CD14-positive monocyte (primary cell): ENCODE data around the gene OR10K2. TPM values are rescaled to one million over a fixed set of nuclear protein-coding genes. Genes with fewer than 3 reads are reported as not detected.

ENCODE experiments used
- DNase-seq, 3 donors: peaks; one replicate each; pipeline ENCODE4 v3.0.0-alpha.2; 2011 to 2022
- H2AFZ ChIP-seq: 2 replicates; pipeline ENCODE4 v1.6.0; 2012; ENCODE audit warnings: mild to moderate bottlenecking, low read depth, low read length, inconsistent platforms; ENCODE audit not compliant: insufficient read depth, poor library complexity, severe bottlenecking
- H3K27ac ChIP-seq, 2 donors: 1 replicate in 1 of 2; 2 replicates in 1 of 2; pipeline ENCODE4 v1.5.1; 2012 to 2013; ENCODE audit warnings: low read length in 2 of 2, control low read depth in 1 of 2, inconsistent platforms in 1 of 2, low read depth in 1 of 2, mild to moderate bottlenecking in 1 of 2
- H3K27me3 ChIP-seq, 2 donors: one replicate each; pipeline versions ENCODE4 v1.6.0 to v1.6.1; 2011 to 2013; ENCODE audit warnings: low read length in 2 of 2; ENCODE audit not compliant: control insufficient read depth in 2 of 2, insufficient read depth in 2 of 2
- H3K36me3 ChIP-seq, 2 donors: replicated peaks in 1 of 2; 1 replicate in 1 of 2; 2 replicates in 1 of 2; pipeline versions ENCODE4 v1.5.1 to v1.6.1; 2012 to 2013; ENCODE audit warnings: low read length in 2 of 2, control low read depth in 1 of 2, inconsistent platforms in 1 of 2, mild to moderate bottlenecking in 1 of 2; ENCODE audit not compliant: insufficient read depth in 2 of 2, control insufficient read depth in 1 of 2
- H3K4me1 ChIP-seq, 2 donors: 1 replicate in 1 of 2; 2 replicates in 1 of 2; pipeline versions ENCODE4 v1.5.1 to v1.6.1; 2012 to 2013; ENCODE audit warnings: low read length in 2 of 2, control low read depth in 1 of 2, inconsistent platforms in 1 of 2, mild to moderate bottlenecking in 1 of 2, moderate library complexity in 1 of 2; ENCODE audit not compliant: insufficient read depth in 2 of 2, control insufficient read depth in 1 of 2
- H3K4me2 ChIP-seq: replicated peaks from 2 replicates; pipeline ENCODE3; 2012; ENCODE audit warnings: low read length, moderate library complexity, mild to moderate bottlenecking; ENCODE audit not compliant: poor library complexity, severe bottlenecking; ENCODE audit errors: extremely low read depth
- H3K4me3 ChIP-seq, 3 experiments: fragments of 200-600 bp in 1 of 3; sonication (generic) in 1 of 3; replicated peaks in 1 of 3; 1 replicate in 2 of 3; 2 replicates in 1 of 3; pipeline ENCODE4 v1.5.1; 2011 to 2013; ENCODE audit warnings: low read length in 3 of 3, mild to moderate bottlenecking in 3 of 3, control low read depth in 2 of 3, low read depth in 2 of 3, inconsistent platforms in 1 of 3, moderate library complexity in 1 of 3
- H3K79me2 ChIP-seq: 2 replicates; pipeline ENCODE4 v1.6.0; 2012; ENCODE audit warnings: mild to moderate bottlenecking, control low read depth, inconsistent platforms, low read length, moderate library complexity; ENCODE audit not compliant: insufficient read depth
- H3K9ac ChIP-seq: 2 replicates; pipeline ENCODE4 v1.6.0; 2017; ENCODE audit warnings: low read length, mild to moderate bottlenecking; ENCODE audit not compliant: insufficient read depth, poor library complexity, severe bottlenecking
- H3K9me3 ChIP-seq, 2 donors: replicated peaks in 1 of 2; 1 replicate in 1 of 2; 2 replicates in 1 of 2; pipeline versions ENCODE4 v1.5.1 to v1.6.1; 2012 to 2013; ENCODE audit warnings: low read length in 2 of 2, control low read depth in 1 of 2; ENCODE audit not compliant: control insufficient read depth in 1 of 2, insufficient read depth in 1 of 2
- H4K20me1 ChIP-seq: 2 replicates; pipeline ENCODE4 v1.6.0; 2012; ENCODE audit warnings: mild to moderate bottlenecking, low read length, control low read depth, moderate library complexity; ENCODE audit not compliant: insufficient read depth
- H3K27ac Mint-ChIP-seq, 7 donors: one replicate each; pipeline ENCODE4 v1.8.0; 2020; ENCODE audit warnings: mild to moderate bottlenecking in 7 of 7, mixed read lengths in 7 of 7, moderate library complexity in 6 of 7, inconsistent platforms in 2 of 7
- H3K27me3 Mint-ChIP-seq, 3 donors: one replicate each; pipeline ENCODE4 v1.8.0; 2021 to 2022; ENCODE audit warnings: low read depth in 3 of 3, mild to moderate bottlenecking in 3 of 3, mixed read lengths in 3 of 3, moderate library complexity in 3 of 3, inconsistent platforms in 1 of 3
- H3K36me3 Mint-ChIP-seq, 2 donors: one replicate each; pipeline ENCODE4 v1.8.0; 2020; ENCODE audit warnings: mixed read lengths in 2 of 2, inconsistent platforms in 1 of 2, mild to moderate bottlenecking in 1 of 2
- H3K4me1 Mint-ChIP-seq: one replicate; pipeline ENCODE4 v1.8.0; 2020; ENCODE audit warnings: mild to moderate bottlenecking, mixed read lengths
- H3K4me3 Mint-ChIP-seq, 2 donors: one replicate each; pipeline ENCODE4 v1.8.0; 2020; ENCODE audit warnings: mild to moderate bottlenecking in 2 of 2, mixed read lengths in 2 of 2, moderate library complexity in 1 of 2
- H3K9me3 Mint-ChIP-seq, 7 donors: one replicate each; pipeline ENCODE4 v1.8.0; 2020 to 2022; ENCODE audit warnings: mixed read lengths in 7 of 7, mild to moderate bottlenecking in 6 of 7, moderate library complexity in 6 of 7, inconsistent platforms in 2 of 7
- CTCF ChIP-seq: fragments of 200-600 bp; IDR thresholded peaks from one replicate; pipeline ENCODE4 v1.8.0; 2022; ENCODE audit warnings: antibody characterized with exemption, mild to moderate bottlenecking
- WGBS: methylation state at CpG from one replicate; pipeline ENCODE4 v1.1.5; 2013; ENCODE audit warnings: missing lambda C conversion rate; ENCODE audit not compliant: insufficient coverage; 5-methylcytosine and 5-hydroxymethylcytosine counted together
- intact Hi-C, 2 donors: fragments of 100-400 bp; cut with micrococcal nuclease; formaldehyde crosslinking; loops; one replicate each; pipeline versions ENCODE4 v1.15.0 to v1.15.1; 2023
- polyA minus RNA-seq: library from RNA; depleted of rRNA, polyadenylated mRNA; stranded (reverse); fragments of >200 nt; gene quantifications from 2 replicates; pipeline ENCODE4 v1.2.3, GENCODE V29; 2012
- polyA plus RNA-seq, 3 donors: library from polyadenylated mRNA; depleted of rRNA in 1 of 3; unstranded in 2 of 3; stranded (reverse) in 1 of 3; fragments of 300-500 nt in 2 of 3; fragments of >200 nt in 1 of 3; fragmentation: Illumina TruSeq in 2 of 3; gene quantifications; 1 replicate in 2 of 3; 2 replicates in 1 of 3; pipeline ENCODE4 v1.2.3, GENCODE V29; 2012 to 2021
- total RNA-seq, 12 experiments: library from RNA in 1 of 12; stranded (reverse) in 1 of 12; fragments of 120-200 nt in 1 of 12; gene quantifications; one replicate each; pipeline ENCODE4 v1.2.4 and lab custom pipeline; 2013 to 2026; ENCODE audit warnings: mixed read lengths in 6 of 12, inconsistent platforms in 1 of 12

Gene OR10K2
- total RNA-seq (2013), result not detected
- not detected for polyA plus RNA-seq
- not detected in 2 replicates for polyA minus RNA-seq
- total RNA-seq (lab: John Stamatoyannopoulos, UW), result 0 to 1.5 (median 0) reads per million in 11 experiments

GRCh38 chr1:158426137-158426536 lies at the start of gene OR10K2:
OR10K2 (minus strand) TSS chr1:158426237; CDS start chr1:158420866, 5,371 bp downstream.
- no peak within 1 kb of the TSS for H3K27ac Mint-ChIP-seq
- intact Hi-C loops, result no loop called here

GRCh38 chr1:158471920-158472319 lies 45.9 kb upstream of the OR10K2 start, which contains the start of gene OR10R2:
OR10R2 (plus strand) TSS chr1:158472220; CDS start chr1:158472326, 106 bp downstream.
- no peaks in the 10 kb centered on the region for H3K36me3 Mint-ChIP-seq
- peaks cover 2 to 6% of the 10 kb centered on the region in 2 donors for H3K27me3 ChIP-seq
- intact Hi-C loops, result no loop called here
- H4K20me1 ChIP-seq, result no peaks in the 10 kb centered on the region
- no peaks in the 10 kb centered on the region for H3K79me2 ChIP-seq
- TF ChIP-seq CTCF, result no peak
- H3K9me3 ChIP-seq, result no peaks in the 10 kb centered on the region
- H3K27ac Mint-ChIP-seq, result peak within 1 kb of the TSS in 1 of 7 donors; percentile 38
- H3K4me2 ChIP-seq, result no peak within 1 kb of the TSS
- H3K9ac ChIP-seq, result no peak within 1 kb of the TSS
- no peak within 1 kb of the TSS for H3K4me3 ChIP-seq
- H2AFZ ChIP-seq, result no peak within 1 kb of the TSS
- H3K4me1 ChIP-seq, result no peaks in the 10 kb centered on the region
- H3K36me3 ChIP-seq, result no peaks in the 10 kb centered on the region
- H3K4me1 Mint-ChIP-seq, result peaks cover 5% of the 10 kb centered on the region
- H3K4me3 Mint-ChIP-seq, result no peak within 1 kb of the TSS
- no peak for DNase-seq
- peaks cover 5 to 11% (median 9%) of the 10 kb centered on the region in 3 donors for H3K27me3 Mint-ChIP-seq
- no peak within 1 kb of the TSS for H3K27ac ChIP-seq
- H3K9me3 Mint-ChIP-seq, result peaks cover 0 to 4% (median 0%) of the 10 kb centered on the region in 7 donors

More at GRCh38 chr1:158426137-158426536, at the start of gene OR10K2:
- no peak for TF ChIP-seq CTCF
- no peak for DNase-seq
- no peaks in the 10 kb centered on the region for H3K79me2 ChIP-seq
- peaks cover 0 to 8% (median 2%) of the 10 kb centered on the region in 7 donors for H3K9me3 Mint-ChIP-seq
- whole genome bisulfite sequencing, result no CpG with 5 or more reads among the region's 1 CpG
- no peaks in the 10 kb centered on the region for H3K9me3 ChIP-seq
- no peak within 1 kb of the TSS for H3K4me3 Mint-ChIP-seq
- H2AFZ ChIP-seq, result no peak within 1 kb of the TSS
- H3K4me3 ChIP-seq, result no peak within 1 kb of the TSS
- no peak within 1 kb of the TSS for H3K4me2 ChIP-seq
- peaks cover 17 to 18% of the 10 kb centered on the region in 2 donors for H3K4me1 ChIP-seq
- peaks cover 0 to 6% (median 1%) of the 10 kb centered on the region in 3 donors for H3K27me3 Mint-ChIP-seq
- no peaks in the 10 kb centered on the region for H4K20me1 ChIP-seq
- H3K9ac ChIP-seq, result no peak within 1 kb of the TSS
- H3K27me3 ChIP-seq, result no peaks in the 10 kb centered on the region
- no peak within 1 kb of the TSS for H3K27ac ChIP-seq
- no peaks in the 10 kb centered on the region for H3K36me3 Mint-ChIP-seq
- peaks cover 35% of the 10 kb centered on the region for H3K4me1 Mint-ChIP-seq
- H3K36me3 ChIP-seq, result no peaks in the 10 kb centered on the region
